ENCODE measurements around the gene AVPR2.
A peak's percentile ranks its signal among the peaks of the same experiment; 100 is the strongest.

The AVPR2 gene

GRCh38 chrX:153952373-153953026, 48.0 kb downstream of the AVPR2 start:
- no peak for DNase-seq (ENCODE audit: low spot score)

GRCh38 chrX:153953342-153953830, 48.9 kb downstream of the AVPR2 start:
- peak; percentile 68 for DNase-seq (ENCODE audit: low spot score)

GRCh38 chrX:153953892-153954557, 49.6 kb downstream of the AVPR2 start:
- no peak for DNase-seq (ENCODE audit: low spot score)

- no peak for DNase-seq (ENCODE audit: low spot score)
Observed at GRCh38 chrX:153954558-153955227, 50.2 kb downstream of the AVPR2 start.

- no peak for DNase-seq (ENCODE audit: low spot score)
Observed at GRCh38 chrX:153955228-153955732, 50.8 kb downstream of the AVPR2 start.

GRCh38 chrX:153956044-153956907, 51.8 kb downstream of the AVPR2 start:
- no peak for DNase-seq (ENCODE audit: low spot score)

All from COLO829 (cell line).